ENCODE measurements around the gene IHH. TPM values are rescaled to one million over a fixed set of nuclear protein-coding genes. Genes with fewer than 3 reads are reported as not detected.

IHH gene
- total RNA-seq, 6 experiments from 2014 or later: 0.42 to 3.9 (median 1.1) TPM

DNA sequence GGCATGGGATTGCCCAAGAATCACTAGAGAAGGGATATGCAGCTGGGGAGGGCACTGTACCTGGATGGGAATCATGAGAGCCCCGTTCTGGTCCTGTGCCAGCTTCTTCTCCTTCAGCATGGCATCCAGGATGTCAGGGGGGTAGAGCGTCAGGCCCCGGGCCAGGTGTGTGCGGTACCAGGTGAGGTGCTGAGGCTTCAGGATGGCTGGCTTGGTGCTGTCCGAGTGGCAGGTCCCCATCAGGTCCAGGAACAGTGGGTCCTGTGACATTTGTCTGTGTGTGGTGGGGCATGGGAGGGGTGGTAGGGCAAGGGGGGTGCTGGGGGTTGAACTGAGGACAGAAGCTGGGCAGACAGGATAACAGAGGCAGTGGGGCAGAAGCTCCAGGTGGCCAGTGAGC lies 32.6 kb downstream of the IHH start:
- intact Hi-C loops (cut with DNase I): loop anchor here in 1 of 2 donors (10.0 kb wide), 1 partner anchor 267 kb away; no protein-coding TSS in a partner anchor
- no peak for ATAC-seq

DNA sequence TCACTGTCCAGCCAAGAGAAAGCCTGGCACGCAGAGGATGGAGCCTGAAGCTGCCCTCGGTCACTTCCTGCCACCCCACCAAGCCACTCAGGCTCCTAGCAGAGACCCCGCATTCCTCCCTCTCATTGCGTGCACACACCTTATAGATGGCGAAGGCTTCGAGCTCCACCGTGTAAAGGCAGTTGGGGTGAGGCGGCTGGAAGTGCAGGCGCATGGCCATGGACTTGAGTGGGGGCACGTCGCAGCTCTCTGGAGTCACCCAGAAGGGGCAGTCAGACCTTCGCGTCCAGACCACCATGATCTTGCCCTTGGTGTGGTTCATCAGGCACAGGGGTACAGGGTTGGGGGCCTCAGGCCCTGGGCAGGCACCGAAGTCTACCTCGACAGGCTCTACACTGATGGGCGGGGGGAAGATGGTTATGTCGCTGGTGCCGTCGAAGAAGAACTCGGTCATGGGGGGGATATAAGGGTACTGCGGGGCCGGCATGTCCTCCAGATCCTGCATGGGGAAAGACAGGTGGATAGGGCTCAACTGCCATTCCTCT lies 33.1 kb downstream of the IHH start:
- H3K27me3 ChIP-seq: no peaks in the 10 kb centered on the region
- intact Hi-C loops (cut with DNase I): loop anchor here in 1 of 2 donors (10.0 kb wide), 1 partner anchor 267 kb away; no protein-coding TSS in a partner anchor
- 93% methylated on average over 3 of the region's 22 CpGs for WGBS (ENCODE audit: insufficient coverage, low coverage, low lambda C conversion rate, missing lambda C conversion rate)
- H3K27ac ChIP-seq: no peak overlapping the region
- no peak overlapping the region for H3K4me3 ChIP-seq
- TF ChIP-seq, protein P1, sequence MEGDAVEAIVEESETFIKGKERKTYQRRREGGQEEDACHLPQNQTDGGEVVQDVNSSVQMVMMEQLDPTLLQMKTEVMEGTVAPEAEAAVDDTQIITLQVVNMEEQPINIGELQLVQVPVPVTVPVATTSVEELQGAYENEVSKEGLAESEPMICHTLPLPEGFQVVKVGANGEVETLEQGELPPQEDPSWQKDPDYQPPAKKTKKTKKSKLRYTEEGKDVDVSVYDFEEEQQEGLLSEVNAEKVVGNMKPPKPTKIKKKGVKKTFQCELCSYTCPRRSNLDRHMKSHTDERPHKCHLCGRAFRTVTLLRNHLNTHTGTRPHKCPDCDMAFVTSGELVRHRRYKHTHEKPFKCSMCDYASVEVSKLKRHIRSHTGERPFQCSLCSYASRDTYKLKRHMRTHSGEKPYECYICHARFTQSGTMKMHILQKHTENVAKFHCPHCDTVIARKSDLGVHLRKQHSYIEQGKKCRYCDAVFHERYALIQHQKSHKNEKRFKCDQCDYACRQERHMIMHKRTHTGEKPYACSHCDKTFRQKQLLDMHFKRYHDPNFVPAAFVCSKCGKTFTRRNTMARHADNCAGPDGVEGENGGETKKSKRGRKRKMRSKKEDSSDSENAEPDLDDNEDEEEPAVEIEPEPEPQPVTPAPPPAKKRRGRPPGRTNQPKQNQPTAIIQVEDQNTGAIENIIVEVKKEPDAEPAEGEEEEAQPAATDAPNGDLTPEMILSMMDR (IDR thresholded peaks at IDR 0.05): no peak
- no peak for TF ChIP-seq POLR2A (IDR thresholded peaks at IDR 0.05)
- no peaks in the 10 kb centered on the region for H3K9me3 ChIP-seq
- no peaks in the 10 kb centered on the region for H3K36me3 ChIP-seq
- no peaks in the 10 kb centered on the region for H3K4me1 ChIP-seq
- ATAC-seq: no peak
- no peak for DNase-seq

More for the DNA sequence above, 32.6 kb downstream of the IHH start:
- no peak overlapping the region for H3K4me3 ChIP-seq
- no peak for DNase-seq
- H3K36me3 ChIP-seq: no peaks in the 10 kb centered on the region
- 53% methylated on average over 4 of the region's 5 CpGs for WGBS (ENCODE audit: insufficient coverage, low coverage, low lambda C conversion rate, missing lambda C conversion rate)
- H3K4me1 ChIP-seq: no peaks in the 10 kb centered on the region
- H3K27ac ChIP-seq: no peak overlapping the region
- H3K9me3 ChIP-seq: no peaks in the 10 kb centered on the region
- H3K27me3 ChIP-seq: no peaks in the 10 kb centered on the region
- no peak for TF ChIP-seq POLR2A (IDR thresholded peaks at IDR 0.05)
- TF ChIP-seq, protein P1 (IDR thresholded peaks at IDR 0.05): no peak

DNA sequence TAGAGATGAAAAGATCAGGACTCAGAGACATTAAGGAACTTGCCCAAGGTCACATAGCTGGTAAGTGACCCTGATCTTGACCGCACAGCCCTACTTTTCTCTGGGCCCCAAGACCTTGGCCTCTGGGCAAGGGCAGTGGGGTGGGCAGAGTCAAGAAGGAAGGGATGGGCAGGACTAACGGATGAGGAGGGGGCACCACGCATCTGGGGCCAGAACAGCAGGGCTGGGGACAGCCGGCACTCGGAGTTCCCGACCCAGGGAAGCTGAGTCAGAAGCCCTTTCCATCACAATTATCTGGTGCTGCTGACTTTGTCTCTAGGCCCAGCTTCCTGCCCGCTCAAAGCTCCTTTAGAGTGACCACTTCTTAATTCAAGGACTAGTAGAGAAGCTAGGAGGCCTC lies 33.8 kb downstream of the IHH start:
- H3K9me3 ChIP-seq: no peaks in the 10 kb centered on the region
- H3K36me3 ChIP-seq: no peaks in the 10 kb centered on the region
- H3K4me3 ChIP-seq: no peak overlapping the region
- no peak overlapping the region for H3K27ac ChIP-seq
- H3K4me1 ChIP-seq: no peaks in the 10 kb centered on the region
- DNase-seq (no peak), ATAC-seq (no peak)
- H3K27me3 ChIP-seq: no peaks in the 10 kb centered on the region
- no CpG with 5 or more reads among the region's 7 CpGs for WGBS (ENCODE audit: insufficient coverage, low coverage, low lambda C conversion rate, missing lambda C conversion rate)
- intact Hi-C loops (cut with DNase I): loop anchor here in 1 of 2 donors (10.0 kb wide), 1 partner anchor 268 kb away; no protein-coding TSS in a partner anchor
- no peak for TF ChIP-seq POLR2A (IDR thresholded peaks at IDR 0.05)
- TF ChIP-seq, protein P1 (IDR thresholded peaks at IDR 0.05): no peak

DNA sequence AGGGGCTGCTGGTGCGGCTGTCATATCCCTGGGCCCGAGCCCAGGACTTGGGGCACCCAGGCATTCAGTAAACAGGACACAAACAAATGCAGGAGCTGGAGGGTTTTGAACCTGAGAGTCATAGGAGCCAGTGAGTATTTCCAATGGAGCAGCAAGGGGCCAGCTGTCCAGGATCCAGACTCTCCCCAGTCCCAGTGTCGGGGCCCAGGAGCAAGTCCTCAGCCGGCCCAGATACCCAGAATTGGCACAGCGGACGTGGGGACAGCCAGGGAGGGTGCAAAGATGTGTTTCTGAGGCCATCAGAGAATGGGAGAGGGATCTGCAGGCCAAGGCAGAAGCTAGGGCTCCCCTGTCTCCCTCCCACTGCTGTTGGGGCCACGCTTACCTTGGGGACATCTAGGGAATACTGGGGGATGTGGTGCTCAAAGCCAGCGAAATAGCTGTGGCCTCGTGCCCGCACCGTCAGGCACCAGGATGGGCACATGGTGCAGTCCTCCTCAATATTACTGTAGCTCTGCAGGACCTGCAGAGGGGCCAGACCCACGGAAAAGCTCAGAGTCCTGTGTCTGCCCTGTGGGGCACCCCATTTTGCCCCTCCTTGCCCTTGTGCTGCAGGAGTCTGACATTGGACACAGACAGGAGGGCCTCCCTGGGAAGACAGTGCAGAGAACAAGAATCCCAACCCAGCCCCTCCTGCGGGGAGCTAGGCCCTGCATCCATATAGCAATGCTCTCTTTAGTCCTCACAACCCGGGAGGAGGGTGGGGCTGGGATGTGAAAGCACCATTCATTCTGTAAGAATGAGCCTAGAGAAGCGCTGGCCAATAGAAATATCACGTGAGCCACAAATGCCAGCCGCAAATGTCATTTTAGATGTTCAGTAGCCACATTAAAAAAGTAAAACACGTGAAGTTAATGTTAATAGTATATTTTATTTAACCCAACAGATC lies 34.8 kb downstream of the IHH start:
- Histone ChIP-seq H3K4me3 (no peak overlapping the region), H3K4me1 (no peaks in the 10 kb centered on the region), H3K27ac (no peak overlapping the region), H3K36me3 (no peaks in the 10 kb centered on the region), H3K27me3 (no peaks in the 10 kb centered on the region), H3K9me3 (no peaks in the 10 kb centered on the region)
- no peak for ATAC-seq
- DNase-seq: no peak
- TF ChIP-seq, protein P1 (IDR thresholded peaks at IDR 0.05): no peak
- 68% methylated on average over 7 of the region's 18 CpGs for WGBS (ENCODE audit: insufficient coverage, low coverage, low lambda C conversion rate, missing lambda C conversion rate)
- intact Hi-C loops (cut with DNase I): loop anchor here in 1 of 2 donors (10.0 kb wide), 1 partner anchor 269 kb away; no protein-coding TSS in a partner anchor

Measured in right lobe of liver (tissue), 6 donors.